Gastroesophageal sphincter (tissue), 3 donors: ENCODE results near the gene KCNMA1.

Experiments used
- CTCF ChIP-seq, 4 experiments: fragments of 200-600 bp in 2 of 4; fragments of 450-650 bp in 2 of 4; sonication (generic) in 1 of 4; IDR thresholded peaks; one replicate each; pipeline ENCODE4 v1.5.1; 2017 to 2019; ENCODE audit warnings: antibody characterized with exemption in 4 of 4, mild to moderate bottlenecking in 2 of 4, moderate library complexity in 2 of 4
- EP300 ChIP-seq: sonication (generic); formaldehyde crosslinking; IDR thresholded peaks from one replicate; pipeline ENCODE4 v1.6.1; 2017; ENCODE audit warnings: antibody characterized with exemption, mild to moderate bottlenecking
- POLR2A ChIP-seq, 2 donors: fragments of 450-650 bp; IDR thresholded peaks; one replicate each; pipeline ENCODE4 v1.6.1; 2017; ENCODE audit warnings: antibody characterized with exemption in 2 of 2, mild to moderate bottlenecking in 2 of 2, moderate library complexity in 1 of 2

- no peak for TF ChIP-seq POLR2A (IDR thresholded peaks at IDR 0.05)
- no peak for TF ChIP-seq CTCF (IDR thresholded peaks at IDR 0.05)
- TF ChIP-seq EP300, result no peak
These were observed 551.5 kb downstream of the KCNMA1 start for GRCh38 chr10:77086081-77086480.
